Keratinocyte (primary cell): ENCODE measurements around the gene COPZ1. TPM values are rescaled to one million over a fixed set of nuclear protein-coding genes. Genes with fewer than 3 reads are reported as not detected.

Experiments used
- DNase-seq: peaks from one replicate; pipeline ENCODE4 v3.0.0-alpha.2; 2011; ENCODE audit warnings: low read depth, missing footprints, low spot score
- FAIRE-seq: peaks from 2 replicates; lab custom pipeline; 2011; peaks lifted over from hg19 to GRCh38; lab: Jason Lieb, UNC
- H2AFZ ChIP-seq: 2 replicates; pipeline ENCODE4 v1.6.0; 2012; ENCODE audit warnings: low read length, control low read depth, inconsistent platforms; ENCODE audit not compliant: control insufficient read depth
- H3K27ac ChIP-seq: 2 replicates; pipeline ENCODE4 v1.5.1; 2011; ENCODE audit warnings: low read length; ENCODE audit not compliant: control insufficient read depth, insufficient read depth
- H3K27me3 ChIP-seq: 3 replicates; pipeline ENCODE4 v1.6.0; 2011; ENCODE audit warnings: low read length; ENCODE audit not compliant: control insufficient read depth, insufficient read depth; ENCODE audit errors: extremely low read depth
- H3K36me3 ChIP-seq, 2 experiments: 2 replicates in 1 of 2; 3 replicates in 1 of 2; pipeline ENCODE4 v1.5.1; 2011; ENCODE audit warnings: low read length in 2 of 2, mild to moderate bottlenecking in 1 of 2; ENCODE audit not compliant: control insufficient read depth in 2 of 2, insufficient read depth in 2 of 2; ENCODE audit errors: extremely low read depth in 1 of 2
- H3K4me1 ChIP-seq: 3 replicates; pipeline ENCODE4 v1.5.1; 2011; ENCODE audit warnings: low read length; ENCODE audit not compliant: control insufficient read depth, insufficient read depth; ENCODE audit errors: extremely low read depth
- H3K4me2 ChIP-seq: 3 replicates; pipeline ENCODE4 v1.6.0; 2011; ENCODE audit warnings: low read depth, low read length; ENCODE audit not compliant: control insufficient read depth, insufficient read depth; ENCODE audit errors: extremely low read depth
- H3K4me3 ChIP-seq, 3 experiments: fragments of 200-600 bp in 1 of 3; sonication (generic) in 1 of 3; 2 replicates in 2 of 3; 3 replicates in 1 of 3; pipeline ENCODE4 v1.5.1; 2011 to 2016; ENCODE audit warnings: low read length in 3 of 3, mild to moderate bottlenecking in 3 of 3, control low read depth in 2 of 3, inconsistent platforms in 1 of 3, low read depth in 1 of 3, mixed read lengths in 1 of 3, mixed run types in 1 of 3, moderate library complexity in 1 of 3; ENCODE audit not compliant: control insufficient read depth in 2 of 3, insufficient read depth in 2 of 3; ENCODE audit errors: extremely low read depth in 1 of 3
- H3K79me2 ChIP-seq: 2 replicates; pipeline ENCODE4 v1.6.0; 2012; ENCODE audit warnings: low read length; ENCODE audit not compliant: control insufficient read depth, insufficient read depth
- H3K9ac ChIP-seq: 3 replicates; pipeline ENCODE4 v1.6.0; 2011; ENCODE audit warnings: low read length; ENCODE audit not compliant: control insufficient read depth, insufficient read depth; ENCODE audit errors: extremely low read depth
- H3K9me1 ChIP-seq: 3 replicates; pipeline ENCODE4 v1.6.0; 2011; ENCODE audit warnings: low read length; ENCODE audit not compliant: control insufficient read depth, insufficient read depth; ENCODE audit errors: extremely low read depth
- H3K9me3 ChIP-seq: 2 replicates; pipeline ENCODE4 v1.5.1; 2012; ENCODE audit warnings: low read depth, low read length; ENCODE audit not compliant: control insufficient read depth
- H4K20me1 ChIP-seq: 3 replicates; pipeline ENCODE4 v1.6.0; 2011; ENCODE audit warnings: low read length; ENCODE audit not compliant: control insufficient read depth, insufficient read depth; ENCODE audit errors: extremely low read depth
- EZH2 ChIP-seq: IDR thresholded peaks from one replicate; pipeline ENCODE4 v1.6.1; 2012; ENCODE audit warnings: inconsistent platforms, mild to moderate bottlenecking, low read length, moderate library complexity
- dilution Hi-C: fragments of 300-500 bp; cut with MboI; formaldehyde crosslinking; loops from one replicate; pipeline ENCODE4 v1.7.0; 2020; ENCODE audit warnings: low sequenced_read_pairs; ENCODE audit not compliant: extremely low pct_ligation_motif_present
- polyA plus RNA-seq, 5 experiments: library from polyadenylated mRNA; depleted of rRNA in 3 of 5; stranded (reverse) in 3 of 5; stranded (forward) in 1 of 5; unstranded in 1 of 5; fragments of >200 nt; gene quantifications; 1 replicate in 1 of 5; 2 replicates in 3 of 5; 3 replicates in 1 of 5; pipeline versions ENCODE4 v1.2.1 to v1.2.3, GENCODE V29; 2011 to 2012; ENCODE audit warnings: missing spikeins in 2 of 5, low read depth in 1 of 5, low replicate concordance in 1 of 5
- TF ChIP-seq, protein P1 (sequence below), 3 experiments: IDR thresholded peaks in 1 of 3; conservative IDR thresholded peaks in 1 of 3; optimal IDR thresholded peaks in 1 of 3; 2 replicates in 2 of 3; 3 replicates in 1 of 3; pipeline versions ENCODE3 to v1.5.1; 2011; ENCODE audit warnings: low read length in 3 of 3, mild to moderate bottlenecking in 3 of 3, moderate library complexity in 2 of 3, control low read depth in 1 of 3, inconsistent platforms in 1 of 3; ENCODE audit not compliant: insufficient read depth in 2 of 3; ENCODE audit errors: extremely low read depth in 1 of 3

The COPZ1 gene
- polyA plus RNA-seq, 1 donor (not counting 4 experiments of a cell fraction or from before 2014, with no cell fraction given) = 280 TPM

DNA sequence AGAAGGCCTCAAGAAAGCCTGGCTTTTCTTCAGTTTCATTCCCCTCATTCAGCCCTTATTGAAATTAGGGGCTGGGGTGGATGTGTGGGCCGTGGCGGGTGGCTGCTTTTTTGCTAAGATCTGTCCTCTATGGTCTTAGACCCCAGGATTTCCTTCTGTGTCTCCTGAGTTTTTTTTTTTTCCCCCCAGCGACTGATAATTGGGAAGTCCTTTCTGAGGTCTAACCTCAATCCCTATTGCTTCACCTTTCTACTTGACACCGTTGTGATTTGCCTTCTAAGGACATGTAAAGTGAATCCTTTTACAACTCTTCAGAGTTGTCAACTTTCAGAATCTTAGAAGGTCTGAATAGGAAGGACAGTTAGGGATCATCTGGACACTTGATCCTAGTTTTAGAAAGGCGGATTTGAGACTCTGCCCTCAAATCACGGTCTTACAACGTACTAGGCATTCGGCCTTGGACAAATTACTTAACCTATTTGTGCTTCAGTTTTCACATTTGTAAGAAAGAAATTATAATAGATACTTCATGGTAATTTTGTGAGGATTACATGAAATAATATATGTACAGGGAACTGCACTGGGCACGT lies 34.9 kb downstream of the COPZ1 start:
- DNase-seq (no peak), FAIRE-seq (no peak)
- Histone ChIP-seq H4K20me1 (no peaks in the 10 kb centered on the region), H3K9me3 (no peaks in the 10 kb centered on the region), H3K36me3 (no peaks in the 10 kb centered on the region), H3K4me2 (peak overlapping the region; percentile 83), H3K9ac (peak overlapping the region; percentile 98), H3K27me3 (no peaks in the 10 kb centered on the region), H3K9me1 (no peaks in the 10 kb centered on the region), H3K27ac (peak overlapping the region; percentile 93), H3K4me3 (peak overlapping the region; percentile 48 to 62 (median 57)), H2AFZ (peak overlapping the region; percentile 76), H3K4me1 (peaks cover 25% of the 10 kb centered on the region), H3K79me2 (no peaks in the 10 kb centered on the region)
- dilution Hi-C loops = no loop called here
- no peak for TF ChIP-seq EZH2
- TF ChIP-seq, protein P1, sequence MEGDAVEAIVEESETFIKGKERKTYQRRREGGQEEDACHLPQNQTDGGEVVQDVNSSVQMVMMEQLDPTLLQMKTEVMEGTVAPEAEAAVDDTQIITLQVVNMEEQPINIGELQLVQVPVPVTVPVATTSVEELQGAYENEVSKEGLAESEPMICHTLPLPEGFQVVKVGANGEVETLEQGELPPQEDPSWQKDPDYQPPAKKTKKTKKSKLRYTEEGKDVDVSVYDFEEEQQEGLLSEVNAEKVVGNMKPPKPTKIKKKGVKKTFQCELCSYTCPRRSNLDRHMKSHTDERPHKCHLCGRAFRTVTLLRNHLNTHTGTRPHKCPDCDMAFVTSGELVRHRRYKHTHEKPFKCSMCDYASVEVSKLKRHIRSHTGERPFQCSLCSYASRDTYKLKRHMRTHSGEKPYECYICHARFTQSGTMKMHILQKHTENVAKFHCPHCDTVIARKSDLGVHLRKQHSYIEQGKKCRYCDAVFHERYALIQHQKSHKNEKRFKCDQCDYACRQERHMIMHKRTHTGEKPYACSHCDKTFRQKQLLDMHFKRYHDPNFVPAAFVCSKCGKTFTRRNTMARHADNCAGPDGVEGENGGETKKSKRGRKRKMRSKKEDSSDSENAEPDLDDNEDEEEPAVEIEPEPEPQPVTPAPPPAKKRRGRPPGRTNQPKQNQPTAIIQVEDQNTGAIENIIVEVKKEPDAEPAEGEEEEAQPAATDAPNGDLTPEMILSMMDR (optimal IDR thresholded peaks at IDR 0.05 in 1 of 3, IDR thresholded peaks at IDR 0.05 in 1 of 3, conservative IDR thresholded peaks at IDR 0.05 in 1 of 3; ENCODE audit: extremely low read depth in 1 of 3, insufficient read depth in 2 of 3, low read length in 3 of 3) = no peak

DNA sequence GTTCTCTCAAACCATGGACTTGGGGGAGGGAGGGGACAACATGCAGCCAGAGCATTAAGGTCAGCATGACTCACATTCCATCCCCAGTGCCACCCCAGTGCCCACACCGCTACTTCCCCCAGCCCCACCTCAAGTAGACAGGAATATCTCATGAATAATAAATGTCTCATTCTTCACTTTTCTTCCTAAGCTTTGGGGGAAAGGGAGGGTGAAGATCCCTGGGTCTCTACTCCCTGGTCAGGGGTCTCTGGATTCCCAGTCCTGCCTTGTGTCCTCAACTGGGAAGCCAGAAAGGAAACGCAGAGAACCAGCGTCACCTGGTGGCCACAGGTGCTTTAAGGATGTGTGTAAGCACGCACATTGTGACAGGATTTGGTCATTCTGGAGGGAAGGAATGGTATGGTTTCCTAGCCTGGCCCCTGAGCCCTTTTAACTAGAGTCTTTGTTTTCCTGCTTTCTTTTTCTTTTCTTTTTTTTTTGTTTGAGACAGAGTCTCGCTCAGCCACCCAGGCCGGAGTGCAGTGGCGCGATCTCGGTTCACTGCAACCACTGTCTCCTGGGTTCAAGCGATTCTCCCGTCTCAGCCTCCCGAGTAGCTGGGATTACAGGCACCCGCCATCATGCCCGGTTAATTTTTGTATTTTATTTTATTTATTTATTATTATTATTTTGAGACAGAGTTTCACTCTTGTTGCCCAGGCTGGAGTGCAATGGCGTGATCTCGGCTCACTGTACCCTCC lies 36.0 kb downstream of the COPZ1 start:
- dilution Hi-C loops = no loop called here
- Histone ChIP-seq H3K36me3 (no peaks in the 10 kb centered on the region), H3K9me3 (no peaks in the 10 kb centered on the region), H3K79me2 (no peaks in the 10 kb centered on the region), H3K4me3 (no peak overlapping the region), H3K27ac (peak overlapping the region; percentile 93), H3K27me3 (no peaks in the 10 kb centered on the region), H4K20me1 (no peaks in the 10 kb centered on the region), H2AFZ (no peak overlapping the region), H3K4me2 (no peak overlapping the region), H3K9me1 (no peaks in the 10 kb centered on the region), H3K9ac (peak overlapping the region; percentile 98), H3K4me1 (peaks cover 25% of the 10 kb centered on the region)
- TF ChIP-seq EZH2 = no peak
- TF ChIP-seq, protein P1 (optimal IDR thresholded peaks at IDR 0.05 in 1 of 3, IDR thresholded peaks at IDR 0.05 in 1 of 3, conservative IDR thresholded peaks at IDR 0.05 in 1 of 3; ENCODE audit: extremely low read depth in 1 of 3, insufficient read depth in 2 of 3, low read length in 3 of 3) = peak; percentile 82 to 98 (median 97)
- DNase-seq = no peak
- peak; percentile 66 for FAIRE-seq
